Smooth muscle cell (in vitro differentiated cells): ENCODE results near the gene BRINP3. TPM values are rescaled to one million over a fixed set of nuclear protein-coding genes. Genes with fewer than 3 reads are reported as not detected.

Experiments used
- DNase-seq: peaks from one replicate; lab custom pipeline; 2025; ENCODE audit not compliant: unreplicated experiment; lab: John Stamatoyannopoulos, UW
- H2AFZ ChIP-seq: fragments of 200-600 bp; sonication (generic); 2 replicates; pipeline ENCODE4 v1.6.0; 2016; ENCODE audit warnings: antibody characterized with exemption, low read depth, mild to moderate bottlenecking
- H3F3A ChIP-seq: fragments of 200-600 bp; sonication (generic); 2 replicates; pipeline ENCODE4 v1.6.0; 2017; ENCODE audit warnings: antibody characterized with exemption, low read depth
- H3K27ac ChIP-seq: fragments of 200-600 bp; sonication (generic); 2 replicates; pipeline ENCODE4 v1.5.1; 2016; ENCODE audit warnings: low read depth, mild to moderate bottlenecking
- H3K27me3 ChIP-seq: fragments of 200-600 bp; sonication (generic); 2 replicates; pipeline ENCODE4 v1.6.1; 2016; ENCODE audit warnings: low read depth, mild to moderate bottlenecking
- H3K36me3 ChIP-seq: fragments of 200-600 bp; sonication (generic); 2 replicates; pipeline ENCODE4 v1.5.1; 2016; ENCODE audit warnings: low read depth
- H3K4me1 ChIP-seq: fragments of 200-600 bp; sonication (generic); 2 replicates; pipeline ENCODE4 v1.5.1; 2016; ENCODE audit warnings: low read depth
- H3K4me2 ChIP-seq: fragments of 200-600 bp; sonication (generic); 2 replicates; pipeline ENCODE4 v1.6.0; 2016; ENCODE audit warnings: mild to moderate bottlenecking
- H3K4me3 ChIP-seq: fragments of 200-600 bp; sonication (generic); 2 replicates; pipeline ENCODE4 v1.5.1; 2016; ENCODE audit warnings: mild to moderate bottlenecking
- H3K79me2 ChIP-seq: fragments of 200-600 bp; sonication (generic); 2 replicates; pipeline ENCODE4 v1.6.0; 2016; ENCODE audit warnings: low read depth, mild to moderate bottlenecking
- H3K9ac ChIP-seq: fragments of 200-600 bp; sonication (generic); 2 replicates; pipeline ENCODE4 v1.6.0; 2016; ENCODE audit warnings: low read depth
- H3K9me3 ChIP-seq: fragments of 200-600 bp; sonication (generic); replicated peaks from 2 replicates; pipeline ENCODE4 v1.5.1; 2016; ENCODE audit warnings: low read depth
- H4K20me1 ChIP-seq: fragments of 200-600 bp; sonication (generic); 2 replicates; pipeline ENCODE4 v1.6.0; 2016; ENCODE audit warnings: low read depth
- WGBS: methylation state at CpG from one replicate; pipeline ENCODE4 v1.1.7; 2016; ENCODE audit warnings: low lambda C conversion rate; 5-methylcytosine and 5-hydroxymethylcytosine counted together
- polyA plus RNA-seq: library from polyadenylated mRNA; unstranded; fragments of >200 nt; fragmentation: Nextera tagmentation; extraction: Ambion mirVana; gene quantifications from 2 replicates; pipeline ENCODE4 v1.2.1, GENCODE V29; 2016
- total RNA-seq: library from RNA; depleted of rRNA; stranded (reverse); fragments of >200 nt; gene quantifications from 2 replicates; pipeline ENCODE4 v1.2.3, GENCODE V29; 2014
- TF ChIP-seq, protein P1 (sequence below): fragments of 200-600 bp; sonication (generic); IDR thresholded peaks from 2 replicates; pipeline ENCODE4 v1.5.1; 2017; ENCODE audit warnings: borderline replicate concordance, mild to moderate bottlenecking, antibody characterized with exemption; ENCODE audit not compliant: insufficient read depth, poor library complexity, severe bottlenecking

The BRINP3 gene
- total and polyA plus RNA-seq, 2 experiments from 2014 or later = not detected

DNA sequence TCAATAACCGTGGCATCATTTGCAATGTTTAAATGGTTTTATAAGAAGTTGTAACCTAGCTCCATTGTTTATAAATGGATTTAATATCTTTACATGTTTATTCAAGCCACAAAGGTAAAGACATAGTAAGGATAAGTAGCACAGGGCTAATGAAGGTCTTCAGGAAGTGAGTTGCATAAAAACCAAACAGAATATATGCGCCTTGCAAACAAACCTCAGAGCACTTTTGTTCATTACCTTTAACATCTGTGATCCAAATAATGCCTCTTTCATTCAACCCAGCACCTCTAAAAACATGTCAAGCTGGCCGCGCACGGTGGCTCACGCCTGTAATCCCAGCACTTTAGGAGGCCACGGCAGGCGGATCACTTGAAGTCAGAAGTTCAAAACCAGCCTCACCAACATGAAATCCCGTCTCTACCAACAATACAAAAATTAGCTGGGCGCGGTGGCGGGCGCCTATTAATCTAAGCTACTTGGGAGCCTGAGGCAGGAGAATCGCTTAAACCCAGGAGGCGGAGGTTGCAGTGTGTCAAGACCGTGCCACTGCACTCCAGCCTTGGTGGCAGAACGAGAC, 25.3 kb downstream of the BRINP3 start:
- TF ChIP-seq, protein P1, sequence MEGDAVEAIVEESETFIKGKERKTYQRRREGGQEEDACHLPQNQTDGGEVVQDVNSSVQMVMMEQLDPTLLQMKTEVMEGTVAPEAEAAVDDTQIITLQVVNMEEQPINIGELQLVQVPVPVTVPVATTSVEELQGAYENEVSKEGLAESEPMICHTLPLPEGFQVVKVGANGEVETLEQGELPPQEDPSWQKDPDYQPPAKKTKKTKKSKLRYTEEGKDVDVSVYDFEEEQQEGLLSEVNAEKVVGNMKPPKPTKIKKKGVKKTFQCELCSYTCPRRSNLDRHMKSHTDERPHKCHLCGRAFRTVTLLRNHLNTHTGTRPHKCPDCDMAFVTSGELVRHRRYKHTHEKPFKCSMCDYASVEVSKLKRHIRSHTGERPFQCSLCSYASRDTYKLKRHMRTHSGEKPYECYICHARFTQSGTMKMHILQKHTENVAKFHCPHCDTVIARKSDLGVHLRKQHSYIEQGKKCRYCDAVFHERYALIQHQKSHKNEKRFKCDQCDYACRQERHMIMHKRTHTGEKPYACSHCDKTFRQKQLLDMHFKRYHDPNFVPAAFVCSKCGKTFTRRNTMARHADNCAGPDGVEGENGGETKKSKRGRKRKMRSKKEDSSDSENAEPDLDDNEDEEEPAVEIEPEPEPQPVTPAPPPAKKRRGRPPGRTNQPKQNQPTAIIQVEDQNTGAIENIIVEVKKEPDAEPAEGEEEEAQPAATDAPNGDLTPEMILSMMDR = no peak
- Histone ChIP-seq H3K36me3 (no peaks in the 10 kb centered on the region), H3K4me1 (no peaks in the 10 kb centered on the region), H2AFZ (no peak overlapping the region), H3K79me2 (no peaks in the 10 kb centered on the region), H3K27ac (no peak overlapping the region), H3K9me3 (no peaks in the 10 kb centered on the region), H3K4me2 (no peak overlapping the region), H3K9ac (no peak overlapping the region), H3K27me3 (no peaks in the 10 kb centered on the region), H3F3A (no peaks in the 10 kb centered on the region), H4K20me1 (no peaks in the 10 kb centered on the region), H3K4me3 (no peak overlapping the region)
- WGBS = 88% methylated on average over 17 of the region's 17 CpGs
- DNase-seq = no peak

DNA sequence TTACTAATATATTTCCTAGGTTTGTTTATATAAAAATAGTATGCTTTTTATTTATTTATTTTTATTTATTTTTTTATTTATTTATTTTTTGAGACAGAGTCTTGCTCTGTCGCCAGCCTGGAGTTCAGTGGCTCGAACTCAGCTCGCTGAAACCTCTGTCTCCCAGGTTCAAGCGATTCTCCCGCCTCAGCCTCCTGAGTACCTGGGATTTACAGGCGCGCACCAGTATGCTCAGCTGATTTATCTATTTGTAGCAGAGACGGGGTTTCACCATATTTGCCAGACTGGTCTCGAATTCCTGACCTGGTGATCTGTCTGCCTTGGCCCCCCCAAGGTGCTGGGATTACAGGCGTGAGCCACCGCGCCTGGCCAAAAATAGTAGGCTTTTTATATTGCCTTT, 33.2 kb downstream of the BRINP3 start:
- 92% methylated on average over 12 of the region's 12 CpGs for WGBS
- no peaks in the 10 kb centered on the region for H3K36me3 ChIP-seq
- no peak overlapping the region for H3K4me2 ChIP-seq
- no peaks in the 10 kb centered on the region for H3K4me1 ChIP-seq
- no peak overlapping the region for H3K27ac ChIP-seq
- TF ChIP-seq, protein P1 = no peak
- no peak for DNase-seq
- no peaks in the 10 kb centered on the region for H3F3A ChIP-seq
- no peak overlapping the region for H2AFZ ChIP-seq
- H3K9me3 ChIP-seq = no peaks in the 10 kb centered on the region
- H3K27me3 ChIP-seq = no peaks in the 10 kb centered on the region
- H3K79me2 ChIP-seq = no peaks in the 10 kb centered on the region
- no peak overlapping the region for H3K9ac ChIP-seq
- H4K20me1 ChIP-seq = no peaks in the 10 kb centered on the region
- H3K4me3 ChIP-seq = no peak overlapping the region

DNA sequence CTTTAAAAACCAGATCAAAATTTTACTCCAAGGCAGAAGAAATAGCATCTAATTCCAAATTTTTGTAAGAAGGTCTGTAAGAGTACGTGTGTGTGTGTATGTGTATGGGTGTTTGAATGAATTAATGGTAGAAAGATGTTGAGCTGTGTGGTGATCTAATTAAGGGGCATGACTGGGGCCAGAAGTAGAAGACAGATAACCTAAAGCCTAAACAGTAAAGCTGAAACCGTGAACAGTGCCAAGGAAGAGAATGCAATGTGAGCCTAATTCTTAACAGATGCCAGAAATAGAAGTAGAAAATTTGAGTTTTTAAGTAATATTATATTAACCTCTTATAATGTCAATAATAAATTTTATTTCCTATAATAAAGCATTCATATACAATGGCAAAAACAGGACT, 38.2 kb downstream of the BRINP3 start:
- Histone ChIP-seq H3K9ac (no peak overlapping the region), H4K20me1 (no peaks in the 10 kb centered on the region), H3K4me3 (no peak overlapping the region), H3K27ac (no peak overlapping the region), H3K36me3 (no peaks in the 10 kb centered on the region), H3K79me2 (no peaks in the 10 kb centered on the region), H3K9me3 (no peaks in the 10 kb centered on the region), H3K4me1 (no peaks in the 10 kb centered on the region), H2AFZ (no peak overlapping the region), H3K4me2 (no peak overlapping the region), H3K27me3 (no peaks in the 10 kb centered on the region), H3F3A (no peaks in the 10 kb centered on the region)
- TF ChIP-seq, protein P1 = no peak
- WGBS = 53% methylated on average over 2 of the region's 2 CpGs
- DNase-seq = no peak

DNA sequence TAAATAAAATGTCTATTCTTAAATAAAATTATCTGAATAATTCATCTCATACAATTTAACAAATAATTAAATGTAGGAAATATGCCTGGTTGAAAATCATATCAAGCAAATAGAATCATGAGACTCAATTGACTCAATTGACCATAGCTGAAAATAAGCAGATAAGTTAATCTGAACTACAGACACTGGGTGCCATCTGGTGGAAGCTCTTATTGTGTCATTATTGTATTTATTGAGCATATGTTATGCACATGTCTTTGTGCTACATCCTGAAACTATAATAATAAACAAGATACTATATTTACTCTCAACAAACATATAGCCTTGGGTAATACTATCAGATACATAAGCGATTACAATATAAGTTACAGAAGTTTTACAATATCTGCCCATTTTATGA, 41.0 kb downstream of the BRINP3 start:
- DNase-seq = no peak

More for the DNA sequence above, 41.0 kb downstream of the BRINP3 start:
- no peak overlapping the region for H3K27ac ChIP-seq
- H3F3A ChIP-seq = no peaks in the 10 kb centered on the region
- no peak overlapping the region for H2AFZ ChIP-seq
- 90% methylated on average over 1 of the region's 1 CpG for WGBS
- no peak overlapping the region for H3K4me3 ChIP-seq
- H3K4me1 ChIP-seq = no peaks in the 10 kb centered on the region
- no peak overlapping the region for H3K4me2 ChIP-seq
- no peaks in the 10 kb centered on the region for H3K9me3 ChIP-seq
- no peaks in the 10 kb centered on the region for H4K20me1 ChIP-seq
- H3K36me3 ChIP-seq = no peaks in the 10 kb centered on the region
- TF ChIP-seq, protein P1 = peak; percentile 53
- H3K27me3 ChIP-seq = no peaks in the 10 kb centered on the region
- H3K79me2 ChIP-seq = no peaks in the 10 kb centered on the region
- no peak overlapping the region for H3K9ac ChIP-seq
